ENCODE results near the gene NFXL1. TPM values are rescaled to one million over a fixed set of nuclear protein-coding genes. Genes with fewer than 3 reads are reported as not detected.

NFXL1 gene
- total RNA-seq, 1 experiment from 2014 or later = 22.5 TPM

GRCh38 chr4:47858006-47858405, 56.4 kb downstream of the NFXL1 start:
- no TSS peak for BruUV-seq (replicated peaks)
- POLR2A ChIA-PET = no interaction called here

GRCh38 chr4:47856713-47857112, 57.7 kb downstream of the NFXL1 start:
- ChIA-PET POLR2A (no interaction called here), CTCF (no interaction called here)
- no peaks in the 10 kb centered on the region for H3K36me3 ChIP-seq (ENCODE audit: control insufficient read depth, insufficient read depth, low read length)
- no peak overlapping the region for H3K4me3 Mint-ChIP-seq (ENCODE audit: unreplicated experiment)
- no peak overlapping the region for H3K27ac Mint-ChIP-seq (ENCODE audit: unreplicated experiment)
- DNase-seq = no peak
- H3K9me3 ChIP-seq = no peaks in the 10 kb centered on the region
- no peak overlapping the region for H3K4me3 ChIP-seq (ENCODE audit: low read depth, low read length)
- TF ChIP-seq, protein P1, sequence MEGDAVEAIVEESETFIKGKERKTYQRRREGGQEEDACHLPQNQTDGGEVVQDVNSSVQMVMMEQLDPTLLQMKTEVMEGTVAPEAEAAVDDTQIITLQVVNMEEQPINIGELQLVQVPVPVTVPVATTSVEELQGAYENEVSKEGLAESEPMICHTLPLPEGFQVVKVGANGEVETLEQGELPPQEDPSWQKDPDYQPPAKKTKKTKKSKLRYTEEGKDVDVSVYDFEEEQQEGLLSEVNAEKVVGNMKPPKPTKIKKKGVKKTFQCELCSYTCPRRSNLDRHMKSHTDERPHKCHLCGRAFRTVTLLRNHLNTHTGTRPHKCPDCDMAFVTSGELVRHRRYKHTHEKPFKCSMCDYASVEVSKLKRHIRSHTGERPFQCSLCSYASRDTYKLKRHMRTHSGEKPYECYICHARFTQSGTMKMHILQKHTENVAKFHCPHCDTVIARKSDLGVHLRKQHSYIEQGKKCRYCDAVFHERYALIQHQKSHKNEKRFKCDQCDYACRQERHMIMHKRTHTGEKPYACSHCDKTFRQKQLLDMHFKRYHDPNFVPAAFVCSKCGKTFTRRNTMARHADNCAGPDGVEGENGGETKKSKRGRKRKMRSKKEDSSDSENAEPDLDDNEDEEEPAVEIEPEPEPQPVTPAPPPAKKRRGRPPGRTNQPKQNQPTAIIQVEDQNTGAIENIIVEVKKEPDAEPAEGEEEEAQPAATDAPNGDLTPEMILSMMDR (IDR thresholded peaks at IDR 0.05; ENCODE audit: insufficient read depth in 1 of 2, low read depth in 1 of 2, low read length in 1 of 2, severe bottlenecking in 1 of 2, unreplicated experiment in 1 of 2) = no peak
- H3K27me3 ChIP-seq (replicated peaks; ENCODE audit: control insufficient read depth, insufficient read depth, low read length) = no peaks in the 10 kb centered on the region
- H3K27me3 Mint-ChIP-seq (ENCODE audit: insufficient read depth, unreplicated experiment) = no peaks in the 10 kb centered on the region
- H3K36me3 Mint-ChIP-seq (ENCODE audit: insufficient read depth, unreplicated experiment) = peaks cover 31% of the 10 kb centered on the region
- intact Hi-C loops (cut with micrococcal nuclease; ENCODE audit: unreplicated experiment) = no loop called here
- H3K4me1 Mint-ChIP-seq (ENCODE audit: low read depth, unreplicated experiment) = no peaks in the 10 kb centered on the region
- no peaks in the 10 kb centered on the region for H3K4me1 ChIP-seq
- no TSS peak for BruUV-seq (replicated peaks)
- no peaks in the 10 kb centered on the region for H3K9me3 Mint-ChIP-seq (ENCODE audit: unreplicated experiment)

More at GRCh38 chr4:47858006-47858405, 56.4 kb downstream of the NFXL1 start:
- Histone ChIP-seq H3K27me3 (replicated peaks; ENCODE audit: control insufficient read depth, insufficient read depth, low read length) (no peaks in the 10 kb centered on the region), H3K36me3 (ENCODE audit: control insufficient read depth, insufficient read depth, low read length) (no peaks in the 10 kb centered on the region), H3K9me3 (no peaks in the 10 kb centered on the region), H3K4me3 (ENCODE audit: low read depth, low read length) (no peak overlapping the region), H3K4me1 (no peaks in the 10 kb centered on the region)
- no peak overlapping the region for H3K27ac Mint-ChIP-seq (ENCODE audit: unreplicated experiment)
- TF ChIP-seq, protein P1 (IDR thresholded peaks at IDR 0.05; ENCODE audit: insufficient read depth in 1 of 2, low read depth in 1 of 2, low read length in 1 of 2, severe bottlenecking in 1 of 2, unreplicated experiment in 1 of 2) = no peak
- DNase-seq = no peak
- no peaks in the 10 kb centered on the region for H3K9me3 Mint-ChIP-seq (ENCODE audit: unreplicated experiment)
- CTCF ChIA-PET = no interaction called here
- peaks cover 31% of the 10 kb centered on the region for H3K36me3 Mint-ChIP-seq (ENCODE audit: insufficient read depth, unreplicated experiment)
- no peak overlapping the region for H3K4me3 Mint-ChIP-seq (ENCODE audit: unreplicated experiment)
- intact Hi-C loops (cut with micrococcal nuclease; ENCODE audit: unreplicated experiment) = no loop called here
- no peaks in the 10 kb centered on the region for H3K27me3 Mint-ChIP-seq (ENCODE audit: insufficient read depth, unreplicated experiment)
- H3K4me1 Mint-ChIP-seq (ENCODE audit: low read depth, unreplicated experiment) = no peaks in the 10 kb centered on the region

GRCh38 chr4:47855350-47855749, 59.0 kb downstream of the NFXL1 start:
- H3K4me1 Mint-ChIP-seq (ENCODE audit: low read depth, unreplicated experiment) = no peaks in the 10 kb centered on the region
- intact Hi-C loops (cut with micrococcal nuclease; ENCODE audit: unreplicated experiment) = no loop called here
- H3K27ac Mint-ChIP-seq (ENCODE audit: unreplicated experiment) = no peak overlapping the region
- no TSS peak for BruUV-seq (replicated peaks)
- no peak overlapping the region for H3K4me3 Mint-ChIP-seq (ENCODE audit: unreplicated experiment)
- H3K9me3 Mint-ChIP-seq (ENCODE audit: unreplicated experiment) = no peaks in the 10 kb centered on the region
- H3K27me3 Mint-ChIP-seq (ENCODE audit: insufficient read depth, unreplicated experiment) = no peaks in the 10 kb centered on the region
- no peak overlapping the region for H3K4me3 ChIP-seq (ENCODE audit: low read depth, low read length)
- DNase-seq = no peak
- no peaks in the 10 kb centered on the region for H3K27me3 ChIP-seq (replicated peaks; ENCODE audit: control insufficient read depth, insufficient read depth, low read length)
- POLR2A ChIA-PET = no interaction called here
- CTCF ChIA-PET = no interaction called here
- TF ChIP-seq, protein P1 (IDR thresholded peaks at IDR 0.05; ENCODE audit: insufficient read depth in 1 of 2, low read depth in 1 of 2, low read length in 1 of 2, severe bottlenecking in 1 of 2, unreplicated experiment in 1 of 2) = no peak
- no peaks in the 10 kb centered on the region for H3K4me1 ChIP-seq
- H3K36me3 Mint-ChIP-seq (ENCODE audit: insufficient read depth, unreplicated experiment) = peaks cover 34% of the 10 kb centered on the region
- no peaks in the 10 kb centered on the region for H3K9me3 ChIP-seq
- H3K36me3 ChIP-seq (ENCODE audit: control insufficient read depth, insufficient read depth, low read length) = no peaks in the 10 kb centered on the region

Measured in Caco-2 (cell line).